ENCODE measurements around the gene HSD11B1L. TPM values are rescaled to one million over a fixed set of nuclear protein-coding genes. Genes with fewer than 3 reads are reported as not detected.
A peak's percentile ranks its signal among the peaks of the same experiment; 100 is the strongest.

Gene HSD11B1L
- total RNA-seq, 1 experiment from 2014 or later, result 2.4 TPM

DNA sequence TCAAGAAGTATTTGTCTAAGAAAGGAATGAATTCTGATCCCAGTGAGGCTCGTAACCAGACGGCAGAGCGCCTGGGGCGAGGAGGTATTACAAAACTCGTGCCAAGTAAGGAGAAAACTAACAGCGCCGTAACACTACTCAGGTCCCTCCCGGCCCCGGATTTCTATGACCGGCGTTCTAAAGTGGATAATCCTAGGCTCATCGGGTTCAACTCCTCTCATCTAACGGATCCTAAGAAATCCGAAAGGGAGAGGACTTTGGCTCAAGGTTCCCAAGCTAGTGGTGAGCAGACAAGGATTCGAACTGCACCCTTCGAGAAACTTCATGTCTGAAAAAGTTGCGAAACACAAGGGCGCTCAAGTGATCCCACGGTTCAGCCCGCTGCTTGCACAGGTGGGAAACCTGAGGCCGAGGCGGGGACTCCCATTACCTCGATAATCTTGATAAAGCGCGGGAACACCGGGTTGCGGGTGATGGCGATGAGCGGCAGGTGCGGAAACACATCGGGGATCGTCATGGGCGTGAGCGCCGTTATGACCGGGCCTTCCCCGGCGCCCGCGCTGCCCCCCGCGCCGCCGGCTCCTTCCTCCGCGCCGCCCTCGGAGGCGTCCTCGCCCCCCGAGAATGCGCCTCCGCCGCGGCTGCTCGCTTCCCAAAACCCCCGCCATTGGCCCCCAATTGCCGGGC lies 38.6 kb downstream of the HSD11B1L start:
- H3K36me3 Mint-ChIP-seq (ENCODE audit: insufficient read depth, unreplicated experiment), result peaks cover 56% of the 10 kb centered on the region
- no peaks in the 10 kb centered on the region for H3K4me1 Mint-ChIP-seq (ENCODE audit: low read depth, unreplicated experiment)
- POLR2A ChIA-PET, result interaction anchor here (0.7 to 1.3 kb wide), 7 partner anchors 23 to 185 kb away, joined by 3 to 24 read pairs (median 8); partner anchors contain the start of genes NDUFA11 and RPL36
- H3K4me3 Mint-ChIP-seq (ENCODE audit: unreplicated experiment), result peak overlapping the region; percentile 84
- Histone ChIP-seq H3K27me3 (replicated peaks; ENCODE audit: control insufficient read depth, insufficient read depth, low read length) (no peaks in the 10 kb centered on the region), H3K4me1 (no peaks in the 10 kb centered on the region), H3K9me3 (no peaks in the 10 kb centered on the region), H3K36me3 (ENCODE audit: control insufficient read depth, insufficient read depth, low read length) (peaks cover 1% of the 10 kb centered on the region; the same call in 1 of the 2 replicates), H3K4me3 (ENCODE audit: low read depth, low read length) (peak overlapping the region; percentile 98)
- intact Hi-C loops (cut with micrococcal nuclease; ENCODE audit: unreplicated experiment), result no loop called here
- peak overlapping the region; percentile 93 for H3K27ac Mint-ChIP-seq (ENCODE audit: unreplicated experiment)
- TF ChIP-seq, protein P1, sequence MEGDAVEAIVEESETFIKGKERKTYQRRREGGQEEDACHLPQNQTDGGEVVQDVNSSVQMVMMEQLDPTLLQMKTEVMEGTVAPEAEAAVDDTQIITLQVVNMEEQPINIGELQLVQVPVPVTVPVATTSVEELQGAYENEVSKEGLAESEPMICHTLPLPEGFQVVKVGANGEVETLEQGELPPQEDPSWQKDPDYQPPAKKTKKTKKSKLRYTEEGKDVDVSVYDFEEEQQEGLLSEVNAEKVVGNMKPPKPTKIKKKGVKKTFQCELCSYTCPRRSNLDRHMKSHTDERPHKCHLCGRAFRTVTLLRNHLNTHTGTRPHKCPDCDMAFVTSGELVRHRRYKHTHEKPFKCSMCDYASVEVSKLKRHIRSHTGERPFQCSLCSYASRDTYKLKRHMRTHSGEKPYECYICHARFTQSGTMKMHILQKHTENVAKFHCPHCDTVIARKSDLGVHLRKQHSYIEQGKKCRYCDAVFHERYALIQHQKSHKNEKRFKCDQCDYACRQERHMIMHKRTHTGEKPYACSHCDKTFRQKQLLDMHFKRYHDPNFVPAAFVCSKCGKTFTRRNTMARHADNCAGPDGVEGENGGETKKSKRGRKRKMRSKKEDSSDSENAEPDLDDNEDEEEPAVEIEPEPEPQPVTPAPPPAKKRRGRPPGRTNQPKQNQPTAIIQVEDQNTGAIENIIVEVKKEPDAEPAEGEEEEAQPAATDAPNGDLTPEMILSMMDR (IDR thresholded peaks at IDR 0.05; ENCODE audit: insufficient read depth in 1 of 2, low read depth in 1 of 2, low read length in 1 of 2, severe bottlenecking in 1 of 2, unreplicated experiment in 1 of 2), result no peak
- BruUV-seq (replicated peaks), result TSS peak; percentile 68
- CTCF ChIA-PET, result interaction anchor here (1.0 to 1.1 kb wide), 2 partner anchors 55 to 85 kb away, joined by 4 to 6 read pairs; no protein-coding TSS in a partner anchor
- DNase-seq, result peak in 1 of 2 experiments; percentile 22
- no peaks in the 10 kb centered on the region for H3K27me3 Mint-ChIP-seq (ENCODE audit: insufficient read depth, unreplicated experiment)
- H3K9me3 Mint-ChIP-seq (ENCODE audit: unreplicated experiment), result no peaks in the 10 kb centered on the region

DNA sequence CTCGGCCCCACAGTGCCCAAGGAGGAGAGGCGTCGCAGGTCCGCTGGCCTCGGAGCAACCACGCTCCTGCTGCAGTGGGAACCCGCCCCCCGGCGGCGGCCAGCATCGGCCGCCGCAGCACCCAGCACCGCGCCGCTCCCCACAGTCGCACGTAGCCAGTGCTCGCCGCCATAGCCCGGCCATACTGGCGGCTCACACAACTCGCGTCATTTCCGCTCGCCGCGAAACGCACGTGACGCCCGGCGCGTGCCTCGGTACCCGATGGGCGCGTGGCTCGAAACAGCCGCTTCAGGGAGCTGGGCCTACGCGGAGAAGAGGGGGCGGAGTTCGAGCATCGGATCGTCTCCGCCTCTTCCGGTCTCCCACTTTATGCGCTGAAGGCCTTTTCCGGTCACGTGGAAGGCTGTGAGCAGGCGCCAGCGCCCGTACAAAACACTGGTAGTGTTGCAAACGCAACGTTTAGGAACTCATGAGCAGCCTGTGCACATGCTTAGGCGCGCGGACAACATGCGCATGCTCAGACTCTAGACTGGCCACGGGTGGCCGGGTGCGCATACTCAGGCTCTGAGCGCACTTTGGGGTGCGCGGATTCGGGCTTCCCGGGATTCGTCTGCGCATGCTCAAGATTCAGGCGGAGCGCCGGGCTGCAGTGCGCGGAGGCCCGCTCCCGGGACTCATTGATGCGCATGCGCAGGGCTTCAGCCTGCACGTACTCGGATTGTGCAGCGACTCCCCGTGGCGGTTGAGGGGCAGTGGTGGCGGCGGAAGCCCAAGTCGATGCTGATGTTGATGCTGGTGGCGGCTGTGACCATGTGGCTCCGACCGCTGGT lies 39.3 kb downstream of the HSD11B1L start, which contains the start of the genes CATSPERD and LONP1:
TSS of gene CATSPERD (plus strand) at position 677 of the 830 bp plus-strand sequence. CDS start at position 778, 101 bp downstream.
TSS of gene LONP1 (minus strand) at position 186 of the 830 bp plus-strand sequence. CDS start at position 172, 14 bp downstream.
- H3K4me1 Mint-ChIP-seq (ENCODE audit: low read depth, unreplicated experiment), result no peaks in the 10 kb centered on the region
- DNase-seq, result peak; percentile 97
- Histone ChIP-seq H3K4me1 (no peaks in the 10 kb centered on the region), H3K27me3 (replicated peaks; ENCODE audit: control insufficient read depth, insufficient read depth, low read length) (no peaks in the 10 kb centered on the region), H3K36me3 (ENCODE audit: control insufficient read depth, insufficient read depth, low read length) (no peaks in the 10 kb centered on the region), H3K4me3 (ENCODE audit: low read depth, low read length) (peak within 1 kb of the TSS; percentile 98), H3K9me3 (no peaks in the 10 kb centered on the region)
- intact Hi-C loops (cut with micrococcal nuclease; ENCODE audit: unreplicated experiment), result loop anchor here (5.0 kb wide), 1 partner anchor 72 kb away; the partner anchor contains the start of gene DUS3L
- no peaks in the 10 kb centered on the region for H3K27me3 Mint-ChIP-seq (ENCODE audit: insufficient read depth, unreplicated experiment)
- H3K36me3 Mint-ChIP-seq (ENCODE audit: insufficient read depth, unreplicated experiment), result peaks cover 50% of the 10 kb centered on the region
- peak within 1 kb of the TSS; percentile 93 for H3K27ac Mint-ChIP-seq (ENCODE audit: unreplicated experiment)
- H3K9me3 Mint-ChIP-seq (ENCODE audit: unreplicated experiment), result no peaks in the 10 kb centered on the region
- ChIA-PET POLR2A (interaction anchor here (0.5 to 1.1 kb wide), 10 partner anchors 17 to 290 kb away, joined by 3 to 24 read pairs (median 8); partner anchors contain the start of genes NDUFA11 and RPL36), CTCF (interaction anchor here (1.0 to 1.3 kb wide), 4 partner anchors 30 to 84 kb away, joined by 4 to 8 read pairs (median 6); partner anchors contain the start of gene RPL36)
- peak within 1 kb of the TSS; percentile 84 for H3K4me3 Mint-ChIP-seq (ENCODE audit: unreplicated experiment)
- no TSS peak for BruUV-seq (replicated peaks)
- TF ChIP-seq, protein P1 (IDR thresholded peaks at IDR 0.05; ENCODE audit: insufficient read depth in 1 of 2, low read depth in 1 of 2, low read length in 1 of 2, severe bottlenecking in 1 of 2, unreplicated experiment in 1 of 2), result peak; percentile 77 to 88

Data from Caco-2 (cell line).